GM21576 (cell line): Measurements from ENCODE around the gene CTSA.

ENCODE experiments used
- ATAC-seq: cut with Tn5 transposase; IDR thresholded peaks from one replicate; pipeline ENCODE4 v1.9.1; 2021; ENCODE audit warnings: mild to moderate bottlenecking, moderate library complexity; ENCODE audit not compliant: unreplicated experiment

Gene CTSA

DNA sequence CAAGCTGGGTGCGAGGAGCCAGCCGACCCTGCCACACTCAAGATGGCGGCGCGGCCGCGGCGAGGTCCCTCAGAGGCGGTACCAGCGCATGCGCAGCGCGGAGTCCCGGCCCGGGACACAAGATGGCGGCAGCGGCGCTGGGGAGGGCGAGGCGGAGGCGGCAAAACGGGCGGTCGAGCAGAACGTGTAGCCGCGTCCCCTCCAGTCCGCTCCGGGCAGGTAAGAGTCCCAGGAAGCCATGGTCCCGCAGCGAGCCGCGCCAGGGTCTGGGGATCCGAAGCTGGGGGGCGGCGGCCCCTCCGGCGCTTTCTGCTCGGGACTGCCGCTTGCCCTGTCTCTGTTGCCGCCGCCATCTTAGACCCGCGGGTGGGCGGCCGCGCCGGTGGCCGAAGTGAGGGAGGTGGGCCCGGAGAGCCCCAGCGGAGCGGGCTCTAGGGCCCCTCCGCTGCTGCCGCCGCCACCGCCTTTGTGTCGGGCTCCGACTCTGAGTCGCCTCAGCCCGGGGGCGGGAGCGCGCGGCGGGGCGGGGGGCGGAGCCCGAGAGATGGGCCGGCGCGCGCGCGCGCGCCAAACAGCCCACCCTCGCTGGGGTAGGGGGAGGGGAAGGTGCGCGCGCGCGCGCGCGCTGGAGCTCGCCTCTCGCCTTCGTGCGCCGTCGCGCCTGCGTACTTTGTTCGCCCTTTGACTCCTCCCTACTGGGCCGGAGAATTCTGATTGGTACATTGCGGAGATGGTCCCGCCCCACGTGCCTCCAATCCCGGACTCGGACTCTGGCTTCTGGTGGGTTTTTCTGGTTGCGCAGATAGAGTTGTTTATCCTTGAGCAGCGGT, 43.7 kb downstream of the CTSA start, which contains the start of gene PCIF1:
Gene PCIF1 (plus strand): TSS at position 98 of the 830 bp plus-strand sequence. CDS start 4,317 bp downstream, outside the sequence.
- ATAC-seq, result peak; percentile 80

DNA sequence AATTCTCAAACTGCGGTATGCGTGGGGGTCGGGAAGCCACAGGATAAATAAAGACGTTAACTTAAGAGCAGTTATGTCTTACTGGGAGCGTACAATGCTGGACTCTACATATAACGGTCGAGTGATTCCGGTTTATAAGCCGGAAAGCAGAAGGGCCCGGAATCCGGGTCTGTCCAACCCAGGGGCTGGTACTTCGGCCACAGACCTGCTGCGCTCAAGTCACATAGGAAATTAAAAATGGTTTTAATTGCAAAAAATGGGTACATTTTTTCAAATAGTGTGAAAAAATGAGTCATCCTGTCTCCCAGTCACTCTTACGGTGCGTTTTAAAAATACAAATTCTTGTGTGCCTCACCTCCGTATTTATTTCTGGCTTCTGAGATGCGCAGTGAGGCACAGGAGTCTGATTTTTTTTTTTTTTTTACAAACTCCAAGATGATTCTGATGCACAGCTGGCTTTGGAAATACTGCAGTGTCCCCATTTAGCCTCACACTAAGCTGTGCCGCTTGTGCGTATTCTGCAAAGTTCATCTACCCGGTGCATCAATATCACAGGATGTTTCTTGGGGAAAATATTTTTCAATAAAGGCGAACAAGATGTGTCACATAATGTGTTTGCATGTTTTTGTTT, 44.4 kb downstream of the CTSA start:
- ATAC-seq, result peak; percentile 3

DNA sequence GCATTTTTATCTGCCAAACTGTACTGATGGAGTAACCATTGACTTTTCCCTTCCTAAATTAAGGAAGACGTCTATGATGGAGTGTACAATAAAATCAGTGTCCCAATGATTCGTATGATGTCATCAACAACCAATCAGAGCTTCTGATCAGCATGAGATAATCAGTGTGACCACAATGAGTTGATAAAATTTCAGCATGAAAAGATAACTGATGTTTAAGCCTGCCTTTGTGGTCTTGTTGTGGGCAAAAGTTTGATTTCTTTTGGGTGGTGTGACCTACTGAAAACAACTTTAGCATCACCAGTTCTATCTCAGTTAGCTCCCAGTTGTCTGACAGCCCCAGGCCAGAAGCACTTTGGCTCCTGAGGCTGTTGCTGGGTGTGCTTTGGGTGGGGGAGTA, 46.6 kb downstream of the CTSA start:
- ATAC-seq, result no peak

DNA sequence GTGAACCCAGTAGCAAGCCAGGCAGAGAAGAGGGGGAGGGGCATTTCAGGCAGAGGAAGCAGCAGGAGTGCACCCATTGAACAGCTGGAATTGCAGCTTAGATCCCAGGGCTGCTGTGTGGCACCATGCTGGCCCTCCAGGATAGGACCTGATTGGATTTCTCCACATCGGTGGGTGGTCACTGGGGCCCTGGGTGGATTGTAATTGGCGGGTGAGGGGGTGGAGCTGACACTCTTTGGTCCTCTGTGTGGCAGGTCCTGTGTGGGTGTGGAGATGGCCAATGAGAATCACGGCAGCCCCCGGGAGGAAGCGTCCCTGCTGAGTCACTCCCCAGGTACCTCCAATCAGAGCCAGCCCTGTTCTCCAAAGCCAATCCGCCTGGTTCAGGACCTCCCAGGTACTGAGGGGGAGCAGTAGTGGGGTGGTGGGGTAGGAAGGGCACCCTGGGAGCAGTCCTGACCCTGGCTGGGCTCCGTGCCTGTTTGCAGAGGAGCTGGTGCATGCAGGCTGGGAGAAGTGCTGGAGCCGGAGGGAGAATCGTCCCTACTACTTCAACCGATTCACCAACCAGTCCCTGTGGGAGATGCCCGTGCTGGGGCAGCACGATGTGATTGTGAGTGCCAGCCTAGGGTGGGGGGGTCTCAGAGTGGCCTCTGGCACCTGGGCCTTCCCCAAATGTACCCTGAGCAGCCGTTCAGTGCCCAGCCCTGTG, 47.7 kb downstream of the CTSA start:
- no peak for ATAC-seq

DNA sequence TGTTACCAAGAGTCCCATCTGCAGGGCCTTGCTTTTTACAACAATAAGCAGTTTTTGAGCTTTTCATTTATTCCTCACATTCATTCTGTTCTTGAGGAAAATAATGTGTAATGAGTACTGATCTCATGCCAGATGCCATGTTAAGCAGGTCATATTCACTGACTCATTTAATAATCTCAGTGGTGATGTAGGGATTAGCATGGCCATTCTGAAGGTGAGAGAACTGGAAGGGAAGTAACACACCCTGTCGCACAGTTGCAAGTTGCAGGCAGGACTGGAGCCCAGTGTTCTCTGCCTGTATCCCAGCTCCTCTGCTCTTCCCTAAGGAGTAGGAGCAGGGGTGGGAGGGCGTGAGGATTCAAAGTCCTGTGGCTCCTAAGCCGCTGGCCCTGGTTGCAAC, 48.9 kb downstream of the CTSA start:
- no peak for ATAC-seq

DNA sequence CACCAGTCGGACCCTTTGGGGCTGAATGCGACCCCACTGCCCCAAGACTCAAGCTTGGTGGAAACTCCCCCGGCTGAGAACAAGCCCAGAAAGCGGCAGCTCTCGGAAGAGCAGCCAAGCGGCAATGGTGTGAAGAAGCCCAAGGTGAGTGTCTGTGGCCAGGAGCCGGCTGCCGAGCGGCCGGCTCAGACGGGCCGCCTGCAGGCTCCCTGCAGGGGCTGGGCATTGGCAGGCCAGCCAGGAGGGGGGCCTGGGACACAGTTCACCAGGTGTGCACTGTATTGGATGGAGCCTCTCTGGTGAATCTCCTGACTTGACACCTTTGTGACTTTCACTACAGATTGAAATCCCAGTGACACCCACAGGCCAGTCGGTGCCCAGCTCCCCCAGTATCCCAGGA, 49.3 kb downstream of the CTSA start:
- ATAC-seq, result no peak

DNA sequence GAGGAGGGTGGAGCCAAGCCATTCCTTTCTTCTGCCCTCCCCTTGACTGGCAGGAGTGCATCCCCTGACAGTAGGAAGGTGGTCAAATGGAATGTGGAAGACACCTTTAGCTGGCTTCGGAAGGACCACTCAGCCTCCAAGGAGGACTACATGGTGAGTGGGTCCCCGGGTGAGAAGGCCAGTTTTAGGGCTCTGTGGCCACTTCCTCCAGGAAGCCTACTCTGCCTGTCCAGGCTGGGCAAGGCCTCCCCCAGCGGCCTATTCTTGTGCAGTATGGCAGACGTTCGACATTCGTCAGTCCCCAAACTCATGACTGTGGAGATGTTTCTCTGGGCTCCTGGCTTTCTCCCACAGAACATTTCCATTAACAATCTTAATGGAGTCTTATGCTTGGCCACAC, 52.5 kb downstream of the CTSA start:
- ATAC-seq, result no peak

DNA sequence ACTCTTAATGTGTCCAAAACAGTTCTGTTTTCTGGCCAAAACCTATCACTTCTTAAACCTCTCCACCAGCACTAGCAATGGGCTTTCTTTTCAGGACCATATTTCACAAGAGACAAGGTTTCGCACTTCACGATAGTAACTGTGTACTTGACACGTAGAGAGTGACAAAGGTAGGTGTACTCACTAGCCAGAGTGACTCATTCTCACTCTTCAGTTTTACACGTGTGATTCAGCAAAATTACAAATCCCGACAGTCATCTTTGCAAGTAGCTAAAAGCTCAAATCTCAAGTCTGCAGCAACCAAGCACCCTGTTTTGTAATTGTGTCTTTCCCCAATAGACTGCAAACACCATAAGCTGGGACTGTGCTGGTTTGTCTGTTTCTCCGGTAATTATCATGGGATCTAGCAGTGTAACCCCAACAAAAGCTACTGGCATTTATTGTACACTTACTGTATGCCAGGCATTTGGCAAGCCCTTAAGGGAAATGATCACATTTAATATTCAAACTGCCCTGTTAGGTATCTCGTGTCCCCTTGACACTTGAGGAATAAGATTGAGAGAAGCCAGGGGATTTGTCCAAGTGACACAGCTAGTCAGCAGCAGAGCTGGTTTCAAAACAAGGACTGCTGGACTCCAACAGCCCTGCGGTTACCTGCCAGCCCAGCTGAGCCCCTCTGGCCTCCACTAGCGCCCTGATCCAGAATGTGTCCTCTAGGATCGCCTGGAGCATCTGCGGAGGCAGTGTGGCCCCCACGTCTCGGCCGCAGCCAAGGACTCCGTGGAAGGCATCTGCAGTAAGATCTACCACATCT, 53.2 kb downstream of the CTSA start:
- no peak for ATAC-seq

DNA sequence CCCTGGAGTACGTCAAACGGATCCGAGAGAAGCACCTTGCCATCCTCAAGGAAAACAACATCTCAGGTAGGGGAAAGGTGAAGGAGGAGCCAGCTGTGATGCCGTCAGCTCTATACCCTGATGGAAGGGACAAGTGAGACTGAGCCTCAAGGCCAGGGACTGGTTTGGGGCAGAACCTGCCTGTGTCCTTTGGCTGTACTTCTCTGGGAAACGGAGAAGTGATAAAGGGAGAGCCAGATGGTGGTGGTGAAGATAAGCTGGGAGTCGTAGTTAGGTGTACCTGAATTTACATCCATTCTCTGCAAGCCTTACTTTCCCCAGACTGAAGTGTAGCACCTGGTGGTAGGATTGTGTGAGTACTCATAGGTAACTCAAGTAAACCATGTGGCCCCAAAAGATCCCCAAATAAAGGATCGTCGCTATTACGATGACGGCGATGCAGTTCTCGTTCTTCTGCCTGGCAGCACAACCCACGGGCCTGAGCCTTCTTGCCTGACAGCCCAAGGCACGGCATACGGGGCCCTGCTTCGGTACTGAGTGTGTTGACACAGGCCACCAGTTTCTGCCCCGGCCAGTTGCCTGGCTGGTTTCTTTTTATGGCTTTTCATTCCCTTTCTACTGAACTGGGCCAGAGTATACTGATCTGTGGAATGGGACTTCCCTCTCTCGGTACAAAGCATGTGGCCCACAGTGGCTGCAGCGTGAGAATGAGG, 54.0 kb downstream of the CTSA start:
- ATAC-seq, result no peak

DNA sequence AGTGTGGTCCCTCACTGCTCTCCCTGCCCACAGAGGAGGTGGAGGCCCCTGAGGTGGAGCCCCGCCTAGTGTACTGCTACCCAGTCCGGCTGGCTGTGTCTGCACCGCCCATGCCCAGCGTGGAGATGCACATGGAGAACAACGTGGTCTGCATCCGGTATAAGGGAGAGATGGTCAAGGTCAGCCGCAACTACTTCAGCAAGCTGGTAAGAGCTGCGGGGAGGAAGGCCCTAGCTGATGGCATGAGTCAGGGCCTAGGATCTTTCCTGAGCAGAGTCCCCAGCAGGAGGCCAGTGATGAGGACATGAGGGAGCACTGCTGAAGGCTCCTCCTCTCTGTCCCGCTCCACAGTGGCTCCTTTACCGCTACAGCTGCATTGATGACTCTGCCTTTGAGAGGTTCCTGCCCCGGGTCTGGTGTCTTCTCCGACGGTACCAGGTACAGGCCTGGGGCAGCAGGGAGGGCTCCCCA, 54.6 kb downstream of the CTSA start:
- ATAC-seq, result no peak

DNA sequence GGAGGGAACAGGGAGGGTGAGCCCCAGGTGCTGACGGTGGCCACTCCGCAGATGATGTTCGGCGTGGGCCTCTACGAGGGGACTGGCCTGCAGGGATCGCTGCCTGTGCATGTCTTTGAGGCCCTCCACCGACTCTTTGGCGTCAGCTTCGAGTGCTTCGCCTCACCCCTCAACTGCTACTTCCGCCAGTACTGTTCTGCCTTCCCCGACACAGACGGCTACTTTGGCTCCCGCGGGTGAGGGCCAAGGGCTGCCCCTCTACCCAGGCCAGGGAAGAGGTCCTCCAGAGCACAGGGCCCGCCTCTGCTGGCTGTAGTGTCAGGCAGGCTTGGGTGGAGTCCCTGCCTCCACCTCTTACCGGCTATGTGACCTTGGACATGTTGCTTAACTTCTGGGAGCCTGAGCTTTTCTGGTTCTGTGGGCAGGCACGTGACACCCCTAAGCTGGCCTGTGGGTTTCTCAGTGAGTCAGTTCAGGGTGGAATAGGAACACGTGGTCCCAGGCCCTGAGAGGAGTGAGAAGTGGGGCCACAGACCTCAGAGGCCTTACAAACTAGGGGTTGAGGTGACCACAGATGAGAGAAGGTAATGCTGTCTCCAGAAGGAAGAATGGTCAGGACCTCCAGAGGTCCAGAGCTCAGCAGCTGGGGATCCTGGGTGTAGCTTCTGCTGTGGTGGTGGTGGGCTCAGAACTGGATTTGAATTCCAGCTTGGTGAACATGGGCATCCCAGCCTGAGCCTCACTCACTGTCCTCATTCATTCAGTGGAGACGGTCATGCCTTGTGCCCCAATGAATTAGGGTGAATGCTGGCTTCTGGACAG, 55.2 kb downstream of the CTSA start:
- ATAC-seq, result no peak

DNA sequence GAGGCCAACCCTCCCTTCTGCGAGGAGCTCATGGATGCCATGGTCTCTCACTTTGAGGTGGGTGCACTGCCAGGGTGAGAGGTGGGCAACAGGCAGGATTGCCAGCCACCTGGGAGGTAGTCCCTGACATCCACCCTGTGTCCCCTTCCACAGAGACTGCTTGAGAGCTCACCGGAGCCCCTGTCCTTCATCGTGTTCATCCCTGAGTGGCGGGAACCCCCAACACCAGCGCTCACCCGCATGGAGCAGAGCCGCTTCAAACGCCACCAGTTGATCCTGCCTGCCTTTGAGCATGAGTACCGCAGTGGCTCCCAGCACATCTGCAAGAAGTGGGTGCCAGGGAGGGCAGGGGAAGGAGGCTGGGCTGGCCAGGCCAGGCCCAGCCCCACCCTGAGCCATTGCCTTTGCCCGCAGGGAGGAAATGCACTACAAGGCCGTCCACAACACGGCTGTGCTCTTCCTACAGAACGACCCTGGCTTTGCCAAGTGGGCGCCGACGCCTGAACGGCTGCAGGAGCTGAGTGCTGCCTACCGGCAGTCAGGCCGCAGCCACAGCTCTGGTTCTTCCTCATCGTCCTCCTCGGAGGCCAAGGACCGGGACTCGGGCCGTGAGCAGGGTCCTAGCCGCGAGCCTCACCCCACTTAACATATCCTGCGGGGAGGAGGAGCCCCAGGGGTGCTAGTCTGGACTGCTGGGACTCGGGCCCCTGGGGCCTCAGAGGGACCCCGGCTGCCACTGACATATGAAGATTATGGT, 56.2 kb downstream of the CTSA start:
- no peak for ATAC-seq

DNA sequence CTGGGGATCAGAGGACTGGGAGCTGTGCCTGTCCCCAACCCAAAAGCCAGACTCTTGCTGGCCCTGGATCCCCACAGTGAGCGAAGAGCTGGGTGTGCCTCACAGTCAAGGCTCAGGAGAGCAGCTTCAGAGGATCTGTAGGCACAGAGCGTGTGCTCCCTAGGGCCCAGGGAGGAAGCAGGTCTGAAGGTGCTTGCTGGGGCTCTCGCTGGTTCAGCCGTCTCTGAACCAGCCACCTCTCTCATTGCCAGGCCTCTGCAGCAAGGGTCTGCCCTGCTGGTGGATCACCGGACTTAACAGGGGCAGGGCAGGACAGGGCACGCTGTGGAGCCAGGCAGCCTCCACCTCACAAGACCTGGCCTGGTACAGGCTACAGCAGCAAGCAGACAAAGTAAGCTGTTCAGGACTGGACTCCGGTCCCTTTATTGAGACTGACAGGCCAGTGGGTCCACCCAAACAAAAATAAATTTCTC, 57.2 kb downstream of the CTSA start:
- ATAC-seq, result no peak
